ENCODE data around the gene CCL27.

Gene CCL27, protein sequence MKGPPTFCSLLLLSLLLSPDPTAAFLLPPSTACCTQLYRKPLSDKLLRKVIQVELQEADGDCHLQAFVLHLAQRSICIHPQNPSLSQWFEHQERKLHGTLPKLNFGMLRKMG

DNA sequence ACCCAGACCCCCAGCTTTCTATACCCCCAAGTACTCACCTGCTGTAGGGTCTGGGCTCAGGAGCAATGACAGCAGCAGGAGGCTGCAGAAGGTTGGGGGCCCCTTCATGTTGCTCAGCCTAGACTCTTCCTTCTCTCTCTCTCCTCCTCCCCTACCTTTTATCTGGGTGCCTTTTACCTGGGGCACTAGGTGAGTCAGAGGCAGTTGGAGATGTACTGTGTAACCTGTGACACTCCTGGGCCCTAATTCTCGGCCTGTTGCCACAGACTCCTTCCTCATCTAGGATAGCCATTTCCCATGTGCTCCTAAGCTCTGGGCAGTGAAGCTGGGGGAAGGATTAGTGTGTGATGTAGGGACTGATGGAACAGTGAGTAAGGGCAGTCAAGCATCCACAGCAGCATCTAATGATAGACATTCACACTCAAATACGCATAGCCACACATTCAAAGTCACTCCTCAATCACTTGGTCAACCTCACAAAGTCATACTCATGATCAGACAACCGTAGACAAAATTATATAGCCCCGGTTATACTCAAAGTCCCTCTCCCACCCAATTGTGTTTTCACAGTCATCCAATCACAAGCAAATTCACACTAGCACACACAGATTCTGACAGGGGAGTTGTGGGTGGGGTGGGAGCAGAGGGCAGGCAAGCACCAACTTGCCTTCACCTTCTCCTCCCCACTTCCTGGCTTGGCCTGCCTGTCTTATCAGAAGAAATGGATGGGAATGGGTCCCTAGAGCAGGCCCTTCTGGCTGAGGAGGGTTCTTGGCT lies at the start of gene CCL27:
Gene CCL27 (minus strand): TSS at position 132 of the 777 bp plus-strand sequence. CDS start 24 bp downstream, at position 108.
- DNase-seq (ENCODE audit: low read depth): no peak
- no peak within 1 kb of the TSS for H3K4me3 ChIP-seq (ENCODE audit: low read length)
- TF ChIP-seq, protein P1, sequence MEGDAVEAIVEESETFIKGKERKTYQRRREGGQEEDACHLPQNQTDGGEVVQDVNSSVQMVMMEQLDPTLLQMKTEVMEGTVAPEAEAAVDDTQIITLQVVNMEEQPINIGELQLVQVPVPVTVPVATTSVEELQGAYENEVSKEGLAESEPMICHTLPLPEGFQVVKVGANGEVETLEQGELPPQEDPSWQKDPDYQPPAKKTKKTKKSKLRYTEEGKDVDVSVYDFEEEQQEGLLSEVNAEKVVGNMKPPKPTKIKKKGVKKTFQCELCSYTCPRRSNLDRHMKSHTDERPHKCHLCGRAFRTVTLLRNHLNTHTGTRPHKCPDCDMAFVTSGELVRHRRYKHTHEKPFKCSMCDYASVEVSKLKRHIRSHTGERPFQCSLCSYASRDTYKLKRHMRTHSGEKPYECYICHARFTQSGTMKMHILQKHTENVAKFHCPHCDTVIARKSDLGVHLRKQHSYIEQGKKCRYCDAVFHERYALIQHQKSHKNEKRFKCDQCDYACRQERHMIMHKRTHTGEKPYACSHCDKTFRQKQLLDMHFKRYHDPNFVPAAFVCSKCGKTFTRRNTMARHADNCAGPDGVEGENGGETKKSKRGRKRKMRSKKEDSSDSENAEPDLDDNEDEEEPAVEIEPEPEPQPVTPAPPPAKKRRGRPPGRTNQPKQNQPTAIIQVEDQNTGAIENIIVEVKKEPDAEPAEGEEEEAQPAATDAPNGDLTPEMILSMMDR (conservative IDR thresholded peaks at IDR 0.05; ENCODE audit: low read length): no peak

DNA sequence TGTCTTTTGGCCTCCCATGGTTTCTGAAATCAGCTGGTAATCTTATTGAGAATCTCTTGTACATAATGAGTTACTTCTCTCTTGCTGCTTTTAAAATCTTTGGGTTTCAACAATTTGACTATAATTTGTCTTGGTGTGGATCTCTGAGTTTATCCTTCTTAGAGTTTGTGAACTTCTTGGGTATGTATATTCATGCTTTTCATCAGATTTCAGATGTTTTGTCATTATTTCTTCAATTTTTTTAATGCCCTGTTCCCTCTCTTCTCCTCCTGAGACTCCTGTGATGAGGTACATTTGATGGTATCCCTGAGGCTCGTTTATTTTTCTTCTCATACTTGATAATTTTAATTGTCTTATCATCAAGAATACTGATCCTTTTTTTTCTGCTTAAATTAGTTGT lies 49.7 kb upstream of the CCL27 start:
- H3K4me3 ChIP-seq (ENCODE audit: low read length): no peak overlapping the region
- TF ChIP-seq, protein P1 (conservative IDR thresholded peaks at IDR 0.05; ENCODE audit: low read length): no peak

DNA sequence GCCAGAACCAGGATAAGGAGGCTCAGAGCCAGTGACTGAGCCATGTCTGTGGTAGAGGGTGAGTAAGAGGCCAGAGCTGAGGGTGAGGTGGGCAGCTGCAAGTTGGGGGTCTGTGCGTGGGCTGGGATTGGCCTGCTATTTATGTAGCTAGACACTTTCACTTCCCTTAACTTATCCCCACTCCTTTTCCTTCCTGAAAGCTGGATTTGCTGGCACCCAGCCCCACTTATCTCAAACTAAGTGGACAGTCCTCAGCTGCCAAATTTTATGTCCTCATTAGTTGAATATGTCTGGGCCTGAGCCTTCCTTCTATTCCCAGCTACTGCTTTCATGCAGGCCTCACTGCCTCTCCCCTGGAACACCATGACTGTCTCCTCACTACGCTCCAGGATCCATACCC lies 47.6 kb upstream of the CCL27 start, which contains the start of gene CCL21:
Gene CCL21 (minus strand): TSS at position 114 of the 400 bp plus-strand sequence. CDS start 70 bp downstream, at position 44.
- TF ChIP-seq, protein P1 (conservative IDR thresholded peaks at IDR 0.05; ENCODE audit: low read length): no peak
- no peak for DNase-seq (ENCODE audit: low read depth)

More for the DNA sequence above, 49.7 kb upstream of the CCL27 start:
- DNase-seq (ENCODE audit: low read depth): no peak

DNA sequence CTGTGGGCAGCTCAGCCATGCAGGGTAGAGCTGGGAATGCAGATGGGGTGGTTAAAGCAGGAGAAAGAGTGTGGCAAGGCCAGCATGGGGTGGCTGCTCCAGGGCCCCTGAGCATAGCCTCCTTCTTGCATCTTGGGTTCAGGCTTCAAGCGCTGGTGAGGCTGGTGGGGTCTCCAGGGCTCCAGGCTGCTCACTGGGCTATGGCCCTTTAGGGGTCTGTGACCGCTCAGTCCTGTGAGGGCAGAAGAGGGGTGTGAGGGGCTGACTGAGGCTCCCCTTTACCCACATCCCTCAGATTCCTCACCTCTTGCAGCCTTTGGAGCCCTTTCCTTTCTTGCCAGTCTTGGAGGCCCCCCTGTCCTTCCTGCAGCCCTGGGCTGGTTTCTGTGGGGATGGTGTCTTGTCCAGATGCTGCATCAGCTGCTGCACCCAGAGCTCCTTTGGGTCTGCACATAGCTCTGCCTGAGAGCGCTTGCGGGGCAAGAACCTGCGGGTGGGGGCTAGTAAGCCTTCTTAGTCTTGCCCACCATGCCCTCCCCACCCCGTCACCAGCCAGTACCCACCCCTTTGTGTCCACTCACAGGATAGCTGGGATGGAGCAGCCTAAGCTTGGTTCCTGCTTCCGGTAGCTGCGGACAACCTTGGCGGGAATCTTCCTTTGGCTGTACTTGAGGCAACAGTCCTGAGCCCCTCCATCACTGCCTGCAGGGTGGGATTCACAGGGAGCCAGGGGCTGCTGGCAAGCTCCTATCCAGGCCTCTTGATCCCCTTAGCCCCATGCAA lies 46.9 kb upstream of the CCL27 start:
- H3K4me3 ChIP-seq (ENCODE audit: low read length): no peak overlapping the region
- TF ChIP-seq, protein P1 (conservative IDR thresholded peaks at IDR 0.05; ENCODE audit: low read length): no peak
- DNase-seq (ENCODE audit: low read depth): no peak

More for the DNA sequence above, 47.6 kb upstream of the CCL27 start, which contains the start of gene CCL21:
- H3K4me3 ChIP-seq (ENCODE audit: low read length): no peak within 1 kb of the TSS

DNA sequence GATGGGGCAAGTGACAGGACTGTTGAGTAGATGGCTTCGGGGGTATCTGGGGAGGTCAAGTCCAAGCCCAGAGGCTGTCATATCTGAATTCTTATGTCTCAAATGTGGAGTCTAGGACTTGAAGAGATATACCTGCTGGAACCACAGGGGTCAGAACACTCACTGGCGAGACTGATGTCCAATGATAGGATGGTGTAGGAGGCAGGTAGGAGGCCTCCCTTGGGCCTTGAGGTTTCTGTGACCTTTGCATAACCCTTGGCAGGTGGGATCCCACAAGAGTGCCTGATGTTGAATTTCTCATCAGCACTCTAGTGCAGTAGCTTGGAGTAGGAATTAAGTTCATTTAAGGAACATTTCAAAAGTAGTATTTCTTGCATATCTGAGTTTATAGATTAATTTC lies 44.7 kb upstream of the CCL27 start:
- no peak for DNase-seq (ENCODE audit: low read depth)
- H3K4me3 ChIP-seq (ENCODE audit: low read length): no peak overlapping the region
- TF ChIP-seq, protein P1 (conservative IDR thresholded peaks at IDR 0.05; ENCODE audit: low read length): no peak

DNA sequence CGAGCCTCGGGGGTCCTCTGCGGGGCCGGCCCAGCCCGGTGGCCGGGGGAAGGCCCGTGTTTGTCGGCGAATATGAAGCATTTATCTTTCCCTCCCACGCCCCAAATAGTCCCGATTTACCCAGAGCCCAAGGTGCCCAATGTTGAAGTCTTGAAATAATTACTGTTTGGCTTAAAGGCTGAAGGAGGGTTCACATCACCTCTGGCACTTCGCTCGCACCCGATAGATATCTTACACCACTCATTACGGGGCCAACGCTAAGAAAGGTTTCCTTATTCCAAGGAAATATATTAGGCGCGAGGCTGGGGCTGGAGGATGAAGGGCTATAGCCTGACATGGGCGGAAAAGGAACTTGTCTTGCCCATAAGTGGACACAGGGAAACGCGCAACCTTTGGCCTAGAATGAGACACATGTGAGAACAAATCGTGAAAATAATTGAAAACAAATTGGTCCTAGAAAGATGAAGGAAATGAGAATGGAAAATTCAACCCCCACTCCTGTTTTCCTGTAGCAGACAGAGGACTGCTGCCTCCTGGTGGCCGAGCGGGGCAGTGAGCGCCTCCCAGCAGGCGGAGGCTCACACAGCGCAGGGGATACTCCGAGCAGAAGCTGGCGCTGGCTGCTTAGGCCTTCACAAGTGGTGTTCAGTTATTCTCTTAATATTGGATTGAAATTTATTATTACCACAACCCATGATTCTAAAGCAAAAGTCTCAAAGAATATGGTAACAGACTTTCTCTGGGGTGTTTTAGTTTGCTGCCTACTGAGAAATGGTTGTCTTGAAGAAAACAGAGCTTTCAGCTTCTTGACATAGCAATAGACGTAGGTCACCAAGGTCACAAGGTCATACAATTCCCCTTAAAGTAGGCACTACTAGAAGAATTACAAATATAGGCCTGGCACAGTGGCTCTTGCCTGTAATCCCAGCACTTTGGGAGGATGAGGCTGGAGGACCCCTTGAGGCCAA lies 39.6 kb upstream of the CCL27 start:
- peak overlapping the region; percentile 57 for H3K4me3 ChIP-seq (ENCODE audit: low read length)
- DNase-seq (ENCODE audit: low read depth): peak; percentile 88
- TF ChIP-seq, protein P1 (conservative IDR thresholded peaks at IDR 0.05; ENCODE audit: low read length): peak; percentile 100

Data from AG10803 (cell line).